ENCODE results near the gene TFR2. TPM values are rescaled to one million over a fixed set of nuclear protein-coding genes. Genes with fewer than 3 reads are reported as not detected.

TFR2 gene
- total RNA-seq, 1 experiment from 2014 or later = 11.8 TPM

DNA sequence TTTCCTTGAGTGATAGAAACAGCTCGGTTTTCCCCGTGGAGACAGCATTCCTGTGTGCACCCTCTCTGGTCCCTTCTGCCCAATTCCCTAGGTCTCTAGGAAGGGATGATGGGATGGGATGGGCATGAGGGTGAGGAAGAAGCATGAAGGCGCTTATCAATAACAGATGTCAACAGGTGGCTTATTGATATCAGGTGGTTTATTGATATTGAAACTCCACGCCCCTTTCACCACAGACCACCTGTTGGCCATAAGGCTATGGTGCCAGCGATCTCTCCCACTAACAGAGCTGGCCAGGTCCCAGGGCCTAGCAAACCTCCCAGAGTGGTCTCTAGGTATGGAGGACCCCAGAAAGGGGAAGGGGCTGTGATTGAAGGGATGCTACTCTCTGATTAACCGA, 21.1 kb downstream of the TFR2 start:
- TF ChIP-seq EZH2 (IDR thresholded peaks at IDR 0.05) = no peak
- no peak for TF ChIP-seq SIN3A (IDR thresholded peaks at IDR 0.05; ENCODE audit: low read depth)
- TF ChIP-seq, protein P1, sequence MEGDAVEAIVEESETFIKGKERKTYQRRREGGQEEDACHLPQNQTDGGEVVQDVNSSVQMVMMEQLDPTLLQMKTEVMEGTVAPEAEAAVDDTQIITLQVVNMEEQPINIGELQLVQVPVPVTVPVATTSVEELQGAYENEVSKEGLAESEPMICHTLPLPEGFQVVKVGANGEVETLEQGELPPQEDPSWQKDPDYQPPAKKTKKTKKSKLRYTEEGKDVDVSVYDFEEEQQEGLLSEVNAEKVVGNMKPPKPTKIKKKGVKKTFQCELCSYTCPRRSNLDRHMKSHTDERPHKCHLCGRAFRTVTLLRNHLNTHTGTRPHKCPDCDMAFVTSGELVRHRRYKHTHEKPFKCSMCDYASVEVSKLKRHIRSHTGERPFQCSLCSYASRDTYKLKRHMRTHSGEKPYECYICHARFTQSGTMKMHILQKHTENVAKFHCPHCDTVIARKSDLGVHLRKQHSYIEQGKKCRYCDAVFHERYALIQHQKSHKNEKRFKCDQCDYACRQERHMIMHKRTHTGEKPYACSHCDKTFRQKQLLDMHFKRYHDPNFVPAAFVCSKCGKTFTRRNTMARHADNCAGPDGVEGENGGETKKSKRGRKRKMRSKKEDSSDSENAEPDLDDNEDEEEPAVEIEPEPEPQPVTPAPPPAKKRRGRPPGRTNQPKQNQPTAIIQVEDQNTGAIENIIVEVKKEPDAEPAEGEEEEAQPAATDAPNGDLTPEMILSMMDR (IDR thresholded peaks at IDR 0.05 in 2 of 3, conservative IDR thresholded peaks at IDR 0.05 in 1 of 3; ENCODE audit: borderline replicate concordance in 1 of 3, insufficient read depth in 1 of 3, low read depth in 2 of 3, low read length in 2 of 3) = no peak
- no peak for TF ChIP-seq RAD21 (IDR thresholded peaks at IDR 0.05; ENCODE audit: low read depth)
- TF ChIP-seq MAX (IDR thresholded peaks at IDR 0.05) = no peak
- no peak for TF ChIP-seq POLR2AphosphoS5 (IDR thresholded peaks at IDR 0.05; ENCODE audit: low read depth, low read length)
- TF ChIP-seq YY1 (IDR thresholded peaks at IDR 0.05; ENCODE audit: extremely low read depth, insufficient replicate concordance, low read depth, low read length) = no peak
- TF ChIP-seq TCF7L2 (IDR thresholded peaks at IDR 0.05; ENCODE audit: borderline replicate concordance, extremely low read depth, insufficient read depth, insufficient read length) = no peak
- TF ChIP-seq EZH2phosphoT487 (IDR thresholded peaks at IDR 0.05; ENCODE audit: borderline replicate concordance) = no peak
- TF ChIP-seq ATF3 (IDR thresholded peaks at IDR 0.05) = no peak
- no peak for TF ChIP-seq ELF1 (IDR thresholded peaks at IDR 0.05; ENCODE audit: borderline replicate concordance, low read depth)
- no peak for TF ChIP-seq CEBPB (IDR thresholded peaks at IDR 0.05; ENCODE audit: low read depth)
- no peak for TF ChIP-seq ZBTB33 (IDR thresholded peaks at IDR 0.05; ENCODE audit: extremely low read depth, insufficient replicate concordance, low read length)
- TF ChIP-seq POLR2A (IDR thresholded peaks at IDR 0.05; ENCODE audit: borderline replicate concordance, extremely low read depth, insufficient read depth, insufficient read length) = no peak
- BruUV-seq (replicated peaks) = no TSS peak
- ATAC-seq (no peak), DNase-seq (ENCODE audit: low read depth, low spot score) (no peak)
- H3K79me2 ChIP-seq (ENCODE audit: insufficient read depth, low read length) = no peaks in the 10 kb centered on the region
- POLR2A ChIA-PET = no interaction called here
- H3K36me3 ChIP-seq (ENCODE audit: control insufficient read depth in 1 of 2, insufficient read depth in 2 of 2, low read length in 2 of 2) = peaks cover 0 to 2% of the 10 kb centered on the region in 2 experiments; a peak in 1 of 4 replicates
- no peaks in the 10 kb centered on the region for H3K9me2 ChIP-seq (ENCODE audit: insufficient read depth)
- H3K4me2 ChIP-seq (ENCODE audit: low read length) = no peak overlapping the region
- H3K9me3 ChIP-seq (ENCODE audit: control insufficient read depth in 1 of 2, insufficient read depth in 1 of 2, low read depth in 1 of 2, low read length in 2 of 2) = no peaks in the 10 kb centered on the region
- H3K4me3 ChIP-seq (replicated peaks in 1 of 2; ENCODE audit: low read depth in 1 of 2, low read length in 2 of 2) = no peak overlapping the region
- no peak overlapping the region for H2AFZ ChIP-seq (ENCODE audit: low read depth, low read length, poor library complexity, severe bottlenecking)
- CTCF ChIA-PET = interaction anchor here (1.2 kb wide), 1 partner anchor 9 kb away, joined by 4 read pairs; no protein-coding TSS in a partner anchor
- no peak overlapping the region for H3K9ac ChIP-seq (ENCODE audit: low read length)
- no peaks in the 10 kb centered on the region for H4K20me1 ChIP-seq (ENCODE audit: insufficient read depth)
- H3K4me1 ChIP-seq (ENCODE audit: control insufficient read depth in 1 of 2, insufficient read depth in 2 of 2, low read length in 2 of 2) = peaks cover 0 to 8% of the 10 kb centered on the region in 2 experiments; a peak in 2 of 4 replicates
- RAD21 ChIA-PET (ENCODE audit: low non-redundant PET in 1 of 2, low total read pairs in 2 of 2, uncharacterized antibody in 2 of 2, unreplicated experiment in 2 of 2) = no interaction called here
- H3K27me3 ChIP-seq (ENCODE audit: insufficient read depth, low read length) = no peaks in the 10 kb centered on the region
- no peak overlapping the region for H3K27ac ChIP-seq (ENCODE audit: low read depth, low read length)
- intact Hi-C loops (cut with micrococcal nuclease) = no loop called here

All from HCT116 (cell line).